Measurements from ENCODE around the gene OSBPL5.

DNA sequence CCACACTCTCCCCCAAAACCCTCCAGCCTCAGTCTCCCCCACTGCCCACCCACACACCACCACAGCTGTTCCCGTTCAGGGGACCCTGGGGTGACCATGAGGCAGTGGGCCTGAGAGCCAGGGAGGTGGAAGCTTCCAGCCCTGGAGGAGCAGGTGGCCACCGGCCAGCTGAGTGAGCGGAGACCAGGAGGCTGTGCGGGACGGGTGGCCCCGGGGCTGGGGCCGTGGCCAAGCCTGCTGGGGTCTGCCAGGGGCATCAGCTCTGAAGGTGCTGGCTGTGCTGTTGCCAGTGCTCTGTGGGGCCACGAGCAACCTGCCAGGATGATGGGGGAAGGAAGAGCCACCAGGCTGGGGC, 26.0 kb downstream of the OSBPL5 start:
- TF ChIP-seq, protein P1, sequence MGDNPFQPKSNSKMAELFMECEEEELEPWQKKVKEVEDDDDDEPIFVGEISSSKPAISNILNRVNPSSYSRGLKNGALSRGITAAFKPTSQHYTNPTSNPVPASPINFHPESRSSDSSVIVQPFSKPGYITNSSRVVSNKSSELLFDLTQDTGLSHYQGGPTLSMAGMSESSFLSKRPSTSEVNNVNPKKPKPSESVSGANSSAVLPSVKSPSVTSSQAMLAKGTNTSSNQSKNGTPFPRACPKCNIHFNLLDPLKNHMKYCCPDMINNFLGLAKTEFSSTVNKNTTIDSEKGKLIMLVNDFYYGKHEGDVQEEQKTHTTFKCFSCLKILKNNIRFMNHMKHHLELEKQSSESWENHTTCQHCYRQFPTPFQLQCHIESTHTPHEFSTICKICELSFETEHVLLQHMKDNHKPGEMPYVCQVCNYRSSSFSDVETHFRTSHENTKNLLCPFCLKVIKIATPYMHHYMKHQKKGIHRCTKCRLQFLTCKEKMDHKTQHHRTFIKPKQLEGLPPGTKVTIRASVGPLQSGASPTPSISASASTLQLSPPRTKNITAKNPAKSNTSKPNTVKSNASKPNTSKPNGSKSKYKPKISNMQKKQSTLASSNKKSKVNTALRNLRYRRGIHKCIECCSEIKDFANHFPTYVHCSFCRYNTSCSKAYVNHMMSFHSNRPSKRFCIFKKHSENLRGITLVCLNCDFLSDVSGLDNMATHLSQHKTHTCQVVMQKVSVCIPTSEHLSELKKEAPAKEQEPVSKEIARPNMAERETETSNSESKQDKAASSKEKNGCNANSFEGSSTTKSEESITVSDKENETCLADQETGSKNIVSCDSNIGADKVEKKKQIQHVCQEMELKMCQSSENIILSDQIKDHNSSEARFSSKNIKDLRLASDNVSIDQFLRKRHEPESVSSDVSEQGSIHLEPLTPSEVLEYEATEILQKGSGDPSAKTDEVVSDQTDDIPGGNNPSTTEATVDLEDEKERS (tag by site-specific recombination; IDR thresholded peaks at IDR 0.05), result no peak
- TF ChIP-seq CTCF (tag by site-specific recombination; IDR thresholded peaks at IDR 0.05), result no peak
- no peak for TF ChIP-seq ZNF202 (tag by site-specific recombination; IDR thresholded peaks at IDR 0.05; ENCODE audit: borderline replicate concordance)
- TF ChIP-seq SETDB1 (IDR thresholded peaks at IDR 0.05; ENCODE audit: insufficient read length, low read length), result no peak
- TF ChIP-seq ZNF654 (tag by site-specific recombination; IDR thresholded peaks at IDR 0.05; ENCODE audit: low read depth), result no peak
- TF ChIP-seq ZNF274 (IDR thresholded peaks at IDR 0.05; ENCODE audit: low read length), result no peak
- no peak for TF ChIP-seq ZNF274 (tag by site-specific recombination; IDR thresholded peaks at IDR 0.05; ENCODE audit: borderline replicate concordance)
- no peak for TF ChIP-seq ZNF184 (tag by site-specific recombination; IDR thresholded peaks at IDR 0.05)

All from HEK293 (cell line).